Activated CD8-positive, alpha-beta T cell treated with anti-CD3 and anti-CD28 coated beads, Interleukin-2, amount 10 ng/mL, durations not matched to agents 7 days and 5 days (primary cell): Measurements from ENCODE around the gene KCNJ12. TPM values are rescaled to one million over a fixed set of nuclear protein-coding genes. Genes with fewer than 3 reads are reported as not detected.
"Not testable (repeated sequence)": the region's sequence is repeated elsewhere in the genome, so short reads cannot be mapped to it uniquely, and the experiment has no call there.

ENCODE experiments used
- ATAC-seq: fragments of 150-1000 bp; cut with Tn5 transposase; one replicate; pipeline ENCODE4 v1.10.0; 2021; ENCODE audit warnings: moderate library complexity
- CTCF ChIA-PET: fragments of 350-600 bp; sonication (Branson Sonifier 250); formaldehyde crosslinking; loops from one replicate; lab custom pipeline; 2021; ENCODE audit warnings: antibody characterized with exemption; lab: Charles Lee
- POLR2A ChIA-PET: fragments of 350-600 bp; sonication (Branson Sonifier 250); formaldehyde crosslinking; loops from one replicate; lab custom pipeline; 2021; ENCODE audit warnings: antibody characterized with exemption; lab: Charles Lee
- DNase-seq: peaks from one replicate; pipeline ENCODE4 v3.0.0-alpha.2; 2020
- H3K27ac Mint-ChIP-seq: one replicate; pipeline ENCODE4 v1.8.0; 2021; ENCODE audit warnings: mild to moderate bottlenecking, mixed read lengths
- H3K27me3 Mint-ChIP-seq: one replicate; pipeline ENCODE4 v1.8.0; 2021; ENCODE audit warnings: low read depth, mixed read lengths
- H3K36me3 Mint-ChIP-seq: one replicate; pipeline ENCODE4 v1.8.0; 2021; ENCODE audit warnings: low read depth, mixed read lengths
- H3K4me1 Mint-ChIP-seq: one replicate; pipeline ENCODE4 v1.8.0; 2021; ENCODE audit warnings: low read depth, mixed read lengths
- H3K4me3 Mint-ChIP-seq: one replicate; pipeline ENCODE4 v1.8.0; 2021; ENCODE audit warnings: mild to moderate bottlenecking, mixed read lengths
- H3K9me3 Mint-ChIP-seq: one replicate; pipeline ENCODE4 v1.8.0; 2022; ENCODE audit warnings: mixed read lengths; ENCODE audit not compliant: insufficient read depth
- total RNA-seq, 2 experiments: library from RNA; stranded (reverse); gene quantifications; one replicate each; pipeline ENCODE4 v1.2.3, GENCODE V29; 2021

The KCNJ12 gene
- total RNA-seq, 2 experiments from 2014 or later: not detected

GRCh38 chr17:21456449-21456848 lies 80.3 kb downstream of the KCNJ12 start:
- H3K4me3 Mint-ChIP-seq, H3K27ac Mint-ChIP-seq, H3K9me3 Mint-ChIP-seq, H3K36me3 Mint-ChIP-seq, ATAC-seq, DNase-seq: not testable (repeated sequence)
- H3K4me1 Mint-ChIP-seq: peaks cover 28% of the 10 kb centered on the region
- ChIA-PET POLR2A (interaction anchor here (1.5 kb wide), 1 partner anchor 56 kb away, joined by 5 read pairs; no protein-coding TSS in a partner anchor), CTCF (interaction anchor here (0.6 to 3.4 kb wide), 14 partner anchors 13 to 513 kb away, joined by 3 to 79 read pairs (median 4); no protein-coding TSS in a partner anchor)
- H3K27me3 Mint-ChIP-seq: peaks cover 14% of the 10 kb centered on the region

GRCh38 chr17:21457051-21458026 lies 81.2 kb downstream of the KCNJ12 start:
- Mint-ChIP-seq H3K4me1 (peaks cover 29% of the 10 kb centered on the region), H3K27ac (peak overlapping the region; percentile 57), H3K4me3 (peak overlapping the region; percentile 34), H3K9me3 (no peaks in the 10 kb centered on the region), H3K27me3 (peaks cover 14% of the 10 kb centered on the region), H3K36me3 (no peaks in the 10 kb centered on the region)
- POLR2A ChIA-PET: interaction anchor here (1.5 kb wide), 1 partner anchor 55 kb away, joined by 5 read pairs; no protein-coding TSS in a partner anchor
- peak; percentile 92 for DNase-seq
- CTCF ChIA-PET: interaction anchor here (0.6 to 3.4 kb wide), 18 partner anchors 11 to 514 kb away, joined by 3 to 79 read pairs (median 4); no protein-coding TSS in a partner anchor
- peak; percentile 90 for ATAC-seq

- Mint-ChIP-seq H3K27ac (peak overlapping the region; percentile 30), H3K9me3 (no peaks in the 10 kb centered on the region), H3K36me3 (no peaks in the 10 kb centered on the region), H3K4me1 (peaks cover 29% of the 10 kb centered on the region), H3K4me3 (no peak overlapping the region), H3K27me3 (peaks cover 10% of the 10 kb centered on the region)
- ChIA-PET POLR2A (interaction anchor here (1.5 kb wide), 1 partner anchor 54 kb away, joined by 5 read pairs; no protein-coding TSS in a partner anchor), CTCF (interaction anchor here (1.1 to 3.4 kb wide), 7 partner anchors 12 to 515 kb away, joined by 3 to 79 read pairs (median 4); no protein-coding TSS in a partner anchor)
- DNase-seq: no peak
- no peak for ATAC-seq
These were observed 81.9 kb downstream of the KCNJ12 start for GRCh38 chr17:21458054-21458453.

- Mint-ChIP-seq H3K9me3 (no peaks in the 10 kb centered on the region), H3K36me3 (no peaks in the 10 kb centered on the region), H3K27ac (no peak overlapping the region), H3K4me1 (peaks cover 39% of the 10 kb centered on the region), H3K4me3 (no peak overlapping the region), H3K27me3 (peaks cover 19% of the 10 kb centered on the region)
- POLR2A ChIA-PET: no interaction called here
- DNase-seq: no peak
- no peak for ATAC-seq
- CTCF ChIA-PET: interaction anchor here (3.4 kb wide), 1 partner anchor 55 kb away, joined by 79 read pairs; no protein-coding TSS in a partner anchor
These were observed 83.4 kb downstream of the KCNJ12 start for GRCh38 chr17:21459536-21459935.

- Mint-ChIP-seq H3K36me3 (no peaks in the 10 kb centered on the region), H3K9me3 (no peaks in the 10 kb centered on the region), H3K27me3 (peaks cover 19% of the 10 kb centered on the region), H3K4me1 (peaks cover 39% of the 10 kb centered on the region), H3K4me3 (no peak overlapping the region), H3K27ac (no peak overlapping the region)
- ATAC-seq (no peak), DNase-seq (no peak)
- POLR2A ChIA-PET: no interaction called here
- CTCF ChIA-PET: interaction anchor here (2.1 kb wide), 1 partner anchor 51 kb away, joined by 9 read pairs; no protein-coding TSS in a partner anchor
These were observed 84.2 kb downstream of the KCNJ12 start for GRCh38 chr17:21460358-21460757.

GRCh38 chr17:21462237-21462636 lies 86.1 kb downstream of the KCNJ12 start:
- DNase-seq: no peak
- Mint-ChIP-seq H3K27ac (no peak overlapping the region), H3K36me3 (no peaks in the 10 kb centered on the region), H3K9me3 (no peaks in the 10 kb centered on the region), H3K4me3 (no peak overlapping the region), H3K4me1 (peaks cover 27% of the 10 kb centered on the region), H3K27me3 (peaks cover 19% of the 10 kb centered on the region)
- ChIA-PET CTCF (interaction anchor here (1.6 to 2.1 kb wide), 2 partner anchors 49 to 51 kb away, joined by 7 to 9 read pairs; no protein-coding TSS in a partner anchor), POLR2A (no interaction called here)
- no peak for ATAC-seq

GRCh38 chr17:21463204-21463661 lies 87.1 kb downstream of the KCNJ12 start:
- POLR2A ChIA-PET: no interaction called here
- Mint-ChIP-seq H3K4me3 (peak overlapping the region; percentile 17), H3K4me1 (peaks cover 20% of the 10 kb centered on the region), H3K27ac (peak overlapping the region; percentile 89), H3K36me3 (no peaks in the 10 kb centered on the region), H3K9me3 (no peaks in the 10 kb centered on the region), H3K27me3 (peaks cover 16% of the 10 kb centered on the region)
- ATAC-seq: peak; percentile 60
- peak; percentile 42 for DNase-seq
- CTCF ChIA-PET: no interaction called here

- Mint-ChIP-seq H3K27ac (peak overlapping the region; percentile 89), H3K4me3 (no peak overlapping the region), H3K9me3 (no peaks in the 10 kb centered on the region), H3K27me3 (peaks cover 15% of the 10 kb centered on the region), H3K36me3 (no peaks in the 10 kb centered on the region), H3K4me1 (peaks cover 20% of the 10 kb centered on the region)
- ChIA-PET CTCF (no interaction called here), POLR2A (no interaction called here)
- ATAC-seq (no peak), DNase-seq (no peak)
These were observed 87.7 kb downstream of the KCNJ12 start for GRCh38 chr17:21463779-21464407.

GRCh38 chr17:21464611-21465021 lies 88.5 kb downstream of the KCNJ12 start:
- H3K9me3 Mint-ChIP-seq: no peaks in the 10 kb centered on the region
- no peak for ATAC-seq
- H3K27me3 Mint-ChIP-seq: peaks cover 12% of the 10 kb centered on the region
- ChIA-PET POLR2A (no interaction called here), CTCF (no interaction called here)
- H3K36me3 Mint-ChIP-seq: no peaks in the 10 kb centered on the region
- no peak overlapping the region for H3K27ac Mint-ChIP-seq
- H3K4me1 Mint-ChIP-seq: peaks cover 20% of the 10 kb centered on the region
- no peak overlapping the region for H3K4me3 Mint-ChIP-seq
- DNase-seq: no peak

GRCh38 chr17:21466550-21466949 lies 90.4 kb downstream of the KCNJ12 start:
- peaks cover 13% of the 10 kb centered on the region for H3K27me3 Mint-ChIP-seq
- H3K27ac Mint-ChIP-seq: no peak overlapping the region
- no peak overlapping the region for H3K4me3 Mint-ChIP-seq
- H3K4me1 Mint-ChIP-seq: peaks cover 20% of the 10 kb centered on the region
- H3K9me3 Mint-ChIP-seq: no peaks in the 10 kb centered on the region
- ATAC-seq: no peak
- CTCF ChIA-PET: no interaction called here
- H3K36me3 Mint-ChIP-seq: no peaks in the 10 kb centered on the region
- no peak for DNase-seq
- POLR2A ChIA-PET: no interaction called here

- no peak overlapping the region for H3K27ac Mint-ChIP-seq
- DNase-seq (no peak), ATAC-seq (no peak)
- peaks cover 16% of the 10 kb centered on the region for H3K4me1 Mint-ChIP-seq
- H3K9me3 Mint-ChIP-seq: no peaks in the 10 kb centered on the region
- H3K4me3 Mint-ChIP-seq: no peak overlapping the region
- CTCF ChIA-PET: no interaction called here
- H3K27me3 Mint-ChIP-seq: peaks cover 17% of the 10 kb centered on the region
- no peaks in the 10 kb centered on the region for H3K36me3 Mint-ChIP-seq
- POLR2A ChIA-PET: no interaction called here
These were observed 91.0 kb downstream of the KCNJ12 start for GRCh38 chr17:21467196-21467595.
